Measurements from ENCODE around the gene SDR42E2.

DNA sequence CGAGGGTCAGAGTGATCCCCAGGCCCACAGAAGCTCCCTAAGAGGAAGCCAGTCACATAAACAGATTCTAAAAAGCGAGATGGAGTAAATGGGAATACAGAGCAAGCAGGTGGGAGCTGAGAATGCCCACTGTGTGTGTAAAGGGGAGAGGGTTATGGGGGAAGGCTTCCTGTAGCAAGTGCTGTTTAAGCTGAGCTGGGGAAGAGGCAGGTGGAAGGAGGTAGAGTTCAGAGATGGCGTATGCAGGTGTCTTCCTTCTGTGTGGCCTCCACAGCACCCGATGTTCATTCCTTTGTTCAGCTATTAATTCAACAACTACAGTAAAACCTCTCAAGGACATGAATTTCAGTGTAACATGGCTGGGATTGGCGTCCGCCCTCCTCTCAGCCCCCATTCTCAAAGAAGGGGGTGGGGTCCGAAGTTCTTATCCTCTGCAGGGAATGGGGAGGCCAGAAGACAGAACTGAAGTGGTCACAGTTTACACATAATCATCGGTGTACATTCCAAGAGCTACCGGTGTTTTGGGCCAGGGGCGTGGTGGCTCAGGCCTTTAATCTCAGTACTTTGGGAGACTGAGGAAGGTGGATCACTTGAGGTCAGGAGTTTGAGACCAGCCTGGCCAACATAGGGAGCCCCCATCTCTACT lies 45.5 kb downstream of the SDR42E2 start:
- TF ChIP-seq, protein P1, sequence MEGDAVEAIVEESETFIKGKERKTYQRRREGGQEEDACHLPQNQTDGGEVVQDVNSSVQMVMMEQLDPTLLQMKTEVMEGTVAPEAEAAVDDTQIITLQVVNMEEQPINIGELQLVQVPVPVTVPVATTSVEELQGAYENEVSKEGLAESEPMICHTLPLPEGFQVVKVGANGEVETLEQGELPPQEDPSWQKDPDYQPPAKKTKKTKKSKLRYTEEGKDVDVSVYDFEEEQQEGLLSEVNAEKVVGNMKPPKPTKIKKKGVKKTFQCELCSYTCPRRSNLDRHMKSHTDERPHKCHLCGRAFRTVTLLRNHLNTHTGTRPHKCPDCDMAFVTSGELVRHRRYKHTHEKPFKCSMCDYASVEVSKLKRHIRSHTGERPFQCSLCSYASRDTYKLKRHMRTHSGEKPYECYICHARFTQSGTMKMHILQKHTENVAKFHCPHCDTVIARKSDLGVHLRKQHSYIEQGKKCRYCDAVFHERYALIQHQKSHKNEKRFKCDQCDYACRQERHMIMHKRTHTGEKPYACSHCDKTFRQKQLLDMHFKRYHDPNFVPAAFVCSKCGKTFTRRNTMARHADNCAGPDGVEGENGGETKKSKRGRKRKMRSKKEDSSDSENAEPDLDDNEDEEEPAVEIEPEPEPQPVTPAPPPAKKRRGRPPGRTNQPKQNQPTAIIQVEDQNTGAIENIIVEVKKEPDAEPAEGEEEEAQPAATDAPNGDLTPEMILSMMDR (IDR thresholded peaks at IDR 0.05): no peak
- no peak for TF ChIP-seq SIN3A (IDR thresholded peaks at IDR 0.05; ENCODE audit: borderline replicate concordance, insufficient read depth, low read depth, low read length)
- TF ChIP-seq, protein P2, sequence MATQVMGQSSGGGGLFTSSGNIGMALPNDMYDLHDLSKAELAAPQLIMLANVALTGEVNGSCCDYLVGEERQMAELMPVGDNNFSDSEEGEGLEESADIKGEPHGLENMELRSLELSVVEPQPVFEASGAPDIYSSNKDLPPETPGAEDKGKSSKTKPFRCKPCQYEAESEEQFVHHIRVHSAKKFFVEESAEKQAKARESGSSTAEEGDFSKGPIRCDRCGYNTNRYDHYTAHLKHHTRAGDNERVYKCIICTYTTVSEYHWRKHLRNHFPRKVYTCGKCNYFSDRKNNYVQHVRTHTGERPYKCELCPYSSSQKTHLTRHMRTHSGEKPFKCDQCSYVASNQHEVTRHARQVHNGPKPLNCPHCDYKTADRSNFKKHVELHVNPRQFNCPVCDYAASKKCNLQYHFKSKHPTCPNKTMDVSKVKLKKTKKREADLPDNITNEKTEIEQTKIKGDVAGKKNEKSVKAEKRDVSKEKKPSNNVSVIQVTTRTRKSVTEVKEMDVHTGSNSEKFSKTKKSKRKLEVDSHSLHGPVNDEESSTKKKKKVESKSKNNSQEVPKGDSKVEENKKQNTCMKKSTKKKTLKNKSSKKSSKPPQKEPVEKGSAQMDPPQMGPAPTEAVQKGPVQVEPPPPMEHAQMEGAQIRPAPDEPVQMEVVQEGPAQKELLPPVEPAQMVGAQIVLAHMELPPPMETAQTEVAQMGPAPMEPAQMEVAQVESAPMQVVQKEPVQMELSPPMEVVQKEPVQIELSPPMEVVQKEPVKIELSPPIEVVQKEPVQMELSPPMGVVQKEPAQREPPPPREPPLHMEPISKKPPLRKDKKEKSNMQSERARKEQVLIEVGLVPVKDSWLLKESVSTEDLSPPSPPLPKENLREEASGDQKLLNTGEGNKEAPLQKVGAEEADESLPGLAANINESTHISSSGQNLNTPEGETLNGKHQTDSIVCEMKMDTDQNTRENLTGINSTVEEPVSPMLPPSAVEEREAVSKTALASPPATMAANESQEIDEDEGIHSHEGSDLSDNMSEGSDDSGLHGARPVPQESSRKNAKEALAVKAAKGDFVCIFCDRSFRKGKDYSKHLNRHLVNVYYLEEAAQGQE (IDR thresholded peaks at IDR 0.05; ENCODE audit: insufficient read depth in 1 of 2, low read depth in 2 of 2, low read length in 1 of 2): no peak
- TF ChIP-seq POLR2AphosphoS5 (IDR thresholded peaks at IDR 0.05; ENCODE audit: low read depth, low read length): no peak
- TF ChIP-seq TCF7L2 (IDR thresholded peaks at IDR 0.05; ENCODE audit: low read depth, low read length): no peak
